ENCODE data around the gene PTPN2.

Gene PTPN2

DNA sequence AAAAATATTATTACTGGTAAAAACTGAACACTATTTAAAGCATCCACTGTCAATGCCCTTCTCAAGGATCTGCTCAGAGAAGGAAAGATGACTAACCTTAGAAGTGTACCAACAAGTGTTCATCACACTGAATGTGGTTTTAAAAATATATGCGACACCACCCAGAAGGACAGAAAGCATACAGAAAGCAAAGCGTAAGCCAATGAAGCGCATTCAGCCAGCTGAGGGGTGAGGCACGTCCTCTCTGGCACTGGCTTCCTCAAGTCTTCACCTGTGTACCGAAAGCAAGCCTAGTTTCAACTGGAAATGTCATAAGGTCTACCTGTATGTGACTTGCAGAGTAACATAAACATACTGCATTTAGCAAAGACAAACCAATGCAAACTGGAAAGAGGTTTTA, 92.4 kb downstream of the PTPN2 start (continued):
- TF ChIP-seq, protein P1, sequence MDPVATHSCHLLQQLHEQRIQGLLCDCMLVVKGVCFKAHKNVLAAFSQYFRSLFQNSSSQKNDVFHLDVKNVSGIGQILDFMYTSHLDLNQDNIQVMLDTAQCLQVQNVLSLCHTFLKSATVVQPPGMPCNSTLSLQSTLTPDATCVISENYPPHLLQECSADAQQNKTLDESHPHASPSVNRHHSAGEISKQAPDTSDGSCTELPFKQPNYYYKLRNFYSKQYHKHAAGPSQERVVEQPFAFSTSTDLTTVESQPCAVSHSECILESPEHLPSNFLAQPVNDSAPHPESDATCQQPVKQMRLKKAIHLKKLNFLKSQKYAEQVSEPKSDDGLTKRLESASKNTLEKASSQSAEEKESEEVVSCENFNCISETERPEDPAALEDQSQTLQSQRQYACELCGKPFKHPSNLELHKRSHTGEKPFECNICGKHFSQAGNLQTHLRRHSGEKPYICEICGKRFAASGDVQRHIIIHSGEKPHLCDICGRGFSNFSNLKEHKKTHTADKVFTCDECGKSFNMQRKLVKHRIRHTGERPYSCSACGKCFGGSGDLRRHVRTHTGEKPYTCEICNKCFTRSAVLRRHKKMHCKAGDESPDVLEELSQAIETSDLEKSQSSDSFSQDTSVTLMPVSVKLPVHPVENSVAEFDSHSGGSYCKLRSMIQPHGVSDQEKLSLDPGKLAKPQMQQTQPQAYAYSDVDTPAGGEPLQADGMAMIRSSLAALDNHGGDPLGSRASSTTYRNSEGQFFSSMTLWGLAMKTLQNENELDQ (tag by site-specific recombination; IDR thresholded peaks at IDR 0.05; ENCODE audit: low read depth): no peak
- no peak for TF ChIP-seq MZF1 (tag by site-specific recombination; IDR thresholded peaks at IDR 0.05; ENCODE audit: borderline replicate concordance)
- no peak for TF ChIP-seq ZNF169 (tag by site-specific recombination; IDR thresholded peaks at IDR 0.05)
- TF ChIP-seq ZIC2 (tag by site-specific recombination; IDR thresholded peaks at IDR 0.05): no peak
- TF ChIP-seq ZNF530 (tag by site-specific recombination; IDR thresholded peaks at IDR 0.05; ENCODE audit: low read depth): no peak
- no peak for TF ChIP-seq ZBTB17 (tag by site-specific recombination; IDR thresholded peaks at IDR 0.05)

DNA sequence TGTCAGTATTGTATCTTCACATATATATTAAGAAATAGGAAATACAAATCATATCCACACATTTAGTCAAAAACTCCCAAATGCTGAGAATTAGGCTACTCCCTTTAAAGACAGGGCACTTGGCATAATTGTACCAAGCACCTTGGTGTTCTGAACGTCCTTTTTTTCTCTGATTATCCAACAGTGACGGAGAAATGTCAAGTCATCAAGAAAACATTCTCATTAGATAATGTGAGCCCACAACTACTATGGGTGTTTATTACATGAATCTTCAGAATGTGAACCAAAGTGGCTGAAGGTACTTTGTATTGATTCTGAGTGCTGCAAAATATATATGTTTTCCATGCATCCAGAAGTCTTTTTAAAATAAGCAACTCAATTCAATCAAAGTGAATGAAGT, 97.4 kb downstream of the PTPN2 start:
- TF ChIP-seq ZNF660 (tag by site-specific recombination; IDR thresholded peaks at IDR 0.05) (no peak), ZNF549 (tag by site-specific recombination; IDR thresholded peaks at IDR 0.05) (no peak), ZNF514 (tag by site-specific recombination; IDR thresholded peaks at IDR 0.05) (no peak), ZNF266 (tag by site-specific recombination; IDR thresholded peaks at IDR 0.05; ENCODE audit: low read depth) (no peak), ZNF768 (tag by site-specific recombination; IDR thresholded peaks at IDR 0.05) (no peak)
- TF ChIP-seq, protein P2, sequence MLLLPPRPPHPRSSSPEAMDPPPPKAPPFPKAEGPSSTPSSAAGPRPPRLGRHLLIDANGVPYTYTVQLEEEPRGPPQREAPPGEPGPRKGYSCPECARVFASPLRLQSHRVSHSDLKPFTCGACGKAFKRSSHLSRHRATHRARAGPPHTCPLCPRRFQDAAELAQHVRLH (tag by site-specific recombination; IDR thresholded peaks at IDR 0.05): no peak
- TF ChIP-seq, protein P3, sequence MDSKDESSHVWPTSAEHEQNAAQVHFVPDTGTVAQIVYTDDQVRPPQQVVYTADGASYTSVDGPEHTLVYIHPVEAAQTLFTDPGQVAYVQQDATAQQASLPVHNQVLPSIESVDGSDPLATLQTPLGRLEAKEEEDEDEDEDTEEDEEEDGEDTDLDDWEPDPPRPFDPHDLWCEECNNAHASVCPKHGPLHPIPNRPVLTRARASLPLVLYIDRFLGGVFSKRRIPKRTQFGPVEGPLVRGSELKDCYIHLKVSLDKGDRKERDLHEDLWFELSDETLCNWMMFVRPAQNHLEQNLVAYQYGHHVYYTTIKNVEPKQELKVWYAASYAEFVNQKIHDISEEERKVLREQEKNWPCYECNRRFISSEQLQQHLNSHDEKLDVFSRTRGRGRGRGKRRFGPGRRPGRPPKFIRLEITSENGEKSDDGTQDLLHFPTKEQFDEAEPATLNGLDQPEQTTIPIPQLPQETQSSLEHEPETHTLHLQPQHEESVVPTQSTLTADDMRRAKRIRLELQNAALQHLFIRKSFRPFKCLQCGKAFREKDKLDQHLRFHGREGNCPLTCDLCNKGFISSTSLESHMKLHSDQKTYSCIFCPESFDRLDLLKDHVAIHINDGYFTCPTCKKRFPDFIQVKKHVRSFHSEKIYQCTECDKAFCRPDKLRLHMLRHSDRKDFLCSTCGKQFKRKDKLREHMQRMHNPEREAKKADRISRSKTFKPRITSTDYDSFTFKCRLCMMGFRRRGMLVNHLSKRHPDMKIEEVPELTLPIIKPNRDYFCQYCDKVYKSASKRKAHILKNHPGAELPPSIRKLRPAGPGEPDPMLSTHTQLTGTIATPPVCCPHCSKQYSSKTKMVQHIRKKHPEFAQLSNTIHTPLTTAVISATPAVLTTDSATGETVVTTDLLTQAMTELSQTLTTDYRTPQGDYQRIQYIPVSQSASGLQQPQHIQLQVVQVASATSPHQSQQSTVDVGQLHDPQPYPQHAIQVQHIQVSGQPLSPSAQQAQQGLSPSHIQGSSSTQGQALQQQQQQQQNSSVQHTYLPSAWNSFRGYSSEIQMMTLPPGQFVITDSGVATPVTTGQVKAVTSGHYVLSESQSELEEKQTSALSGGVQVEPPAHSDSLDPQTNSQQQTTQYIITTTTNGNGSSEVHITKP (tag by site-specific recombination; IDR thresholded peaks at IDR 0.05): no peak
- Histone ChIP-seq H3K4me1 (ENCODE audit: control insufficient read depth, insufficient read depth, low read length) (no peaks in the 10 kb centered on the region), H3K27ac (ENCODE audit: extremely low read depth, low read depth, low read length) (no peak overlapping the region), H3K4me3 (ENCODE audit: low read depth, low read length) (no peak overlapping the region), H3K9me3 (ENCODE audit: control insufficient read depth, insufficient read depth, low read depth, low read length) (no peaks in the 10 kb centered on the region), H3K36me3 (ENCODE audit: control insufficient read depth in 2 of 2, insufficient read depth in 1 of 2, low read length in 2 of 2) (no peaks in the 10 kb centered on the region)
- CTCF ChIA-PET: interaction anchor here (0.7 kb wide), 1 partner anchor 14 kb away, joined by 4 read pairs; no protein-coding TSS in a partner anchor
- POLR2A ChIA-PET: no interaction called here

DNA sequence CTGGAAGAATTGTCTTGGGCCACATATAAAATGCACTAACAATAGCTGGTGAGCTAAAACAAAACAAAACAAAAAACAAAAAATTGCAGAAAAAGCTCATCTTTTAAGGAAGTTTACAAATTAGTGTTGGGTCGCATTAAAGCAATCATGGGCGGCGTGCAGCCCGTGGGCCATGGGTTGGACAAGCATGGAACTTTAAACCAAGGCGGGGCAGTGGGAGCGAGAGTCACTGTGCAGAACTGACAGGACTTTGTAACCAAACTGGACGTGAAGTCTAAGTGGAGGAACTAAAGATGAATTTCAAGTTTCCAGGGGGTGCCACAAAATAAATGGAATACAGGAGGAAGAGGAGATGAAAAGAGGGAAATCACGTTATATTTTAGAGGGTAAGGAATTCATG, 100.5 kb downstream of the PTPN2 start:
- Histone ChIP-seq H3K9me3 (ENCODE audit: control insufficient read depth, insufficient read depth, low read depth, low read length) (no peaks in the 10 kb centered on the region), H3K36me3 (ENCODE audit: control insufficient read depth in 2 of 2, insufficient read depth in 1 of 2, low read length in 2 of 2) (no peaks in the 10 kb centered on the region), H3K4me3 (ENCODE audit: low read depth, low read length) (no peak overlapping the region), H3K27ac (ENCODE audit: extremely low read depth, low read depth, low read length) (no peak overlapping the region), H3K4me1 (ENCODE audit: control insufficient read depth, insufficient read depth, low read length) (no peaks in the 10 kb centered on the region)
- POLR2A ChIA-PET: interaction anchor here (1.7 kb wide), 1 partner anchor 100 kb away, joined by 8 read pairs; the partner anchor contains the start of gene PTPN2
- CTCF ChIA-PET: interaction anchor here (0.7 kb wide), 1 partner anchor 58 kb away, joined by 3 read pairs; no protein-coding TSS in a partner anchor
- no peak for TF ChIP-seq ZNF433 (tag by site-specific recombination; IDR thresholded peaks at IDR 0.05; ENCODE audit: low read depth)
- no peak for TF ChIP-seq ZNF404 (tag by site-specific recombination; IDR thresholded peaks at IDR 0.05)
- no peak for TF ChIP-seq KLF10 (tag by site-specific recombination; IDR thresholded peaks at IDR 0.05)
- no peak for TF ChIP-seq ZSCAN23 (tag by site-specific recombination; IDR thresholded peaks at IDR 0.05)
- no peak for TF ChIP-seq ZNF202 (tag by site-specific recombination; IDR thresholded peaks at IDR 0.05; ENCODE audit: borderline replicate concordance)
- no peak for TF ChIP-seq ZNF626 (tag by site-specific recombination; IDR thresholded peaks at IDR 0.05)
- TF ChIP-seq ZNF521 (tag by site-specific recombination; IDR thresholded peaks at IDR 0.05): no peak
- TF ChIP-seq, protein P4, sequence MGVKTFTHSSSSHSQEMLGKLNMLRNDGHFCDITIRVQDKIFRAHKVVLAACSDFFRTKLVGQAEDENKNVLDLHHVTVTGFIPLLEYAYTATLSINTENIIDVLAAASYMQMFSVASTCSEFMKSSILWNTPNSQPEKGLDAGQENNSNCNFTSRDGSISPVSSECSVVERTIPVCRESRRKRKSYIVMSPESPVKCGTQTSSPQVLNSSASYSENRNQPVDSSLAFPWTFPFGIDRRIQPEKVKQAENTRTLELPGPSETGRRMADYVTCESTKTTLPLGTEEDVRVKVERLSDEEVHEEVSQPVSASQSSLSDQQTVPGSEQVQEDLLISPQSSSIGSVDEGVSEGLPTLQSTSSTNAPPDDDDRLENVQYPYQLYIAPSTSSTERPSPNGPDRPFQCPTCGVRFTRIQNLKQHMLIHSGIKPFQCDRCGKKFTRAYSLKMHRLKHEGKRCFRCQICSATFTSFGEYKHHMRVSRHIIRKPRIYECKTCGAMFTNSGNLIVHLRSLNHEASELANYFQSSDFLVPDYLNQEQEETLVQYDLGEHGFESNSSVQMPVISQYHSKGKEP (tag by site-specific recombination; IDR thresholded peaks at IDR 0.05): no peak
- no peak for TF ChIP-seq ZNF114 (tag by site-specific recombination; IDR thresholded peaks at IDR 0.05)
- TF ChIP-seq ZNF302 (tag by site-specific recombination; IDR thresholded peaks at IDR 0.05; ENCODE audit: low read depth): no peak
- TF ChIP-seq, protein P5, sequence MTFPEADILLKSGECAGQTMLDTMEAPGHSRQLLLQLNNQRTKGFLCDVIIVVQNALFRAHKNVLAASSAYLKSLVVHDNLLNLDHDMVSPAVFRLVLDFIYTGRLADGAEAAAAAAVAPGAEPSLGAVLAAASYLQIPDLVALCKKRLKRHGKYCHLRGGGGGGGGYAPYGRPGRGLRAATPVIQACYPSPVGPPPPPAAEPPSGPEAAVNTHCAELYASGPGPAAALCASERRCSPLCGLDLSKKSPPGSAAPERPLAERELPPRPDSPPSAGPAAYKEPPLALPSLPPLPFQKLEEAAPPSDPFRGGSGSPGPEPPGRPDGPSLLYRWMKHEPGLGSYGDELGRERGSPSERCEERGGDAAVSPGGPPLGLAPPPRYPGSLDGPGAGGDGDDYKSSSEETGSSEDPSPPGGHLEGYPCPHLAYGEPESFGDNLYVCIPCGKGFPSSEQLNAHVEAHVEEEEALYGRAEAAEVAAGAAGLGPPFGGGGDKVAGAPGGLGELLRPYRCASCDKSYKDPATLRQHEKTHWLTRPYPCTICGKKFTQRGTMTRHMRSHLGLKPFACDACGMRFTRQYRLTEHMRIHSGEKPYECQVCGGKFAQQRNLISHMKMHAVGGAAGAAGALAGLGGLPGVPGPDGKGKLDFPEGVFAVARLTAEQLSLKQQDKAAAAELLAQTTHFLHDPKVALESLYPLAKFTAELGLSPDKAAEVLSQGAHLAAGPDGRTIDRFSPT (tag by site-specific recombination; IDR thresholded peaks at IDR 0.05): no peak
